Measurements from ENCODE around the gene TMEM222. TPM values are rescaled to one million over a fixed set of nuclear protein-coding genes. Genes with fewer than 3 reads are reported as not detected.
A peak's percentile ranks its signal among the peaks of the same experiment; 100 is the strongest.

Gene TMEM222
- total RNA-seq, 1 experiment from 2014 or later: 28.7 TPM

GRCh38 chr1:27365372-27366112 lies 43.6 kb downstream of the TMEM222 start:
- TF ChIP-seq CREB1 (CRISPR knock-in tag; IDR thresholded peaks at IDR 0.05) (no peak), FOXJ3 (CRISPR knock-in tag; IDR thresholded peaks at IDR 0.05; ENCODE audit: borderline replicate concordance) (no peak), GABPB1 (CRISPR knock-in tag; IDR thresholded peaks at IDR 0.05) (no peak), ZNF671 (CRISPR knock-in tag; IDR thresholded peaks at IDR 0.05) (no peak), NFE2L1 (CRISPR knock-in tag; IDR thresholded peaks at IDR 0.05) (0 out of 2 replicates have a peak, but pooled peaks have one; percentile 10), ETV6 (CRISPR knock-in tag; IDR thresholded peaks at IDR 0.05) (no peak), TEAD1 (CRISPR knock-in tag; IDR thresholded peaks at IDR 0.05) (no peak), ZNF512 (CRISPR knock-in tag; IDR thresholded peaks at IDR 0.05; ENCODE audit: borderline replicate concordance) (no peak), E2F1 (CRISPR knock-in tag; IDR thresholded peaks at IDR 0.05) (no peak), SP1 (CRISPR knock-in tag; conservative IDR thresholded peaks at IDR 0.05) (0 out of 2 replicates have a peak, but pooled peaks have one; percentile 28)
- ChIA-PET CTCF (interaction anchor here (0.6 to 8.7 kb wide), 41 partner anchors 11 to 688 kb away, joined by 3 to 258 read pairs (median 5); partner anchors contain the start of genes CD164L2, IFI6, SLC9A1 and SYTL1), POLR2A (interaction anchor here (0.5 to 4.1 kb wide), 17 partner anchors 8 to 428 kb away, joined by 3 to 29 read pairs (median 4); partner anchors contain the start of genes CD164L2, SYTL1 and WASF2)
- no peaks in the 10 kb centered on the region for H3K36me3 Mint-ChIP-seq
- H3K27ac Mint-ChIP-seq: peak overlapping the region; percentile 97
- DNase-seq (ENCODE audit: low spot score) (peak; percentile 86), ATAC-seq (peak; percentile 53)
- peaks cover 33% of the 10 kb centered on the region for H3K27me3 Mint-ChIP-seq (ENCODE audit: low read depth)
- H3K4me3 Mint-ChIP-seq: peak overlapping the region; percentile 84
- H3K4me1 Mint-ChIP-seq: peaks cover 25% of the 10 kb centered on the region
- no peaks in the 10 kb centered on the region for H3K9me3 Mint-ChIP-seq

GRCh38 chr1:27366113-27366410 lies 44.1 kb downstream of the TMEM222 start:
- Mint-ChIP-seq H3K4me3 (peak overlapping the region; percentile 84), H3K27ac (peak overlapping the region; percentile 97; the same call in 1 of the 2 replicates), H3K4me1 (peaks cover 25% of the 10 kb centered on the region), H3K36me3 (no peaks in the 10 kb centered on the region), H3K9me3 (no peaks in the 10 kb centered on the region), H3K27me3 (ENCODE audit: low read depth) (peaks cover 28% of the 10 kb centered on the region)
- ChIA-PET CTCF (interaction anchor here (0.6 to 8.7 kb wide), 42 partner anchors 11 to 689 kb away, joined by 3 to 258 read pairs (median 4); partner anchors contain the start of genes CD164L2, SLC9A1, SYTL1 and TMEM222), POLR2A (interaction anchor here (0.5 to 4.1 kb wide), 17 partner anchors 9 to 429 kb away, joined by 3 to 29 read pairs (median 4); partner anchors contain the start of genes CD164L2, SYTL1 and WASF2)
- TF ChIP-seq EMX1 (CRISPR knock-in tag; IDR thresholded peaks at IDR 0.05) (no peak), FOXP1 (CRISPR knock-in tag; IDR thresholded peaks at IDR 0.05; ENCODE audit: borderline replicate concordance) (0 out of 2 replicates have a peak, but pooled peaks have one; percentile 13), FOXP4 (CRISPR knock-in tag; IDR thresholded peaks at IDR 0.05) (peak; percentile 61; the same call in 1 of the 2 replicates), ZNF219 (CRISPR knock-in tag; IDR thresholded peaks at IDR 0.05; ENCODE audit: borderline replicate concordance) (no peak), ZNF121 (CRISPR knock-in tag; IDR thresholded peaks at IDR 0.05) (no peak)
- DNase-seq (ENCODE audit: low spot score) (peak; percentile 91), ATAC-seq (peak; percentile 56)

GRCh38 chr1:27366411-27367159 lies 44.6 kb downstream of the TMEM222 start, which contains the start of gene MAP3K6:
Gene MAP3K6, minus strand, starts transcription at chr1:27366961. Its CDS starts 364 bp downstream, at chr1:27366597.
- Mint-ChIP-seq H3K4me1 (peaks cover 25% of the 10 kb centered on the region), H3K27ac (peak within 1 kb of the TSS; percentile 97), H3K9me3 (no peaks in the 10 kb centered on the region), H3K27me3 (ENCODE audit: low read depth) (peaks cover 23% of the 10 kb centered on the region), H3K4me3 (peak within 1 kb of the TSS; percentile 84), H3K36me3 (no peaks in the 10 kb centered on the region)
- ChIA-PET CTCF (interaction anchor here (0.6 to 8.7 kb wide), 36 partner anchors 10 to 322 kb away, joined by 3 to 258 read pairs (median 5); partner anchors contain the start of genes CD164L2, SYTL1 and TMEM222), POLR2A (interaction anchor here (0.6 to 4.1 kb wide), 13 partner anchors 9 to 429 kb away, joined by 3 to 29 read pairs (median 4); partner anchors contain the start of genes CD164L2 and GPR3)
- DNase-seq (ENCODE audit: low spot score): peak; percentile 83
- peak; percentile 70 for ATAC-seq
- TF ChIP-seq ZNF512 (CRISPR knock-in tag; IDR thresholded peaks at IDR 0.05; ENCODE audit: borderline replicate concordance) (no peak), ZBTB43 (CRISPR knock-in tag; IDR thresholded peaks at IDR 0.05) (0 out of 2 replicates have a peak, but pooled peaks have one; percentile 9), CREB1 (CRISPR knock-in tag; IDR thresholded peaks at IDR 0.05) (no peak), PREB (CRISPR knock-in tag; IDR thresholded peaks at IDR 0.05; ENCODE audit: borderline replicate concordance) (no peak), IRF2 (CRISPR knock-in tag; IDR thresholded peaks at IDR 0.05; ENCODE audit: borderline replicate concordance, low read depth) (no peak), CREM (CRISPR knock-in tag; IDR thresholded peaks at IDR 0.05) (peak; percentile 67; the same call in 1 of the 2 replicates), ETV6 (CRISPR knock-in tag; IDR thresholded peaks at IDR 0.05) (0 out of 2 replicates have a peak, but pooled peaks have one; percentile 9)
